ENCODE data around the gene CFAP45.

CFAP45 gene

DNA sequence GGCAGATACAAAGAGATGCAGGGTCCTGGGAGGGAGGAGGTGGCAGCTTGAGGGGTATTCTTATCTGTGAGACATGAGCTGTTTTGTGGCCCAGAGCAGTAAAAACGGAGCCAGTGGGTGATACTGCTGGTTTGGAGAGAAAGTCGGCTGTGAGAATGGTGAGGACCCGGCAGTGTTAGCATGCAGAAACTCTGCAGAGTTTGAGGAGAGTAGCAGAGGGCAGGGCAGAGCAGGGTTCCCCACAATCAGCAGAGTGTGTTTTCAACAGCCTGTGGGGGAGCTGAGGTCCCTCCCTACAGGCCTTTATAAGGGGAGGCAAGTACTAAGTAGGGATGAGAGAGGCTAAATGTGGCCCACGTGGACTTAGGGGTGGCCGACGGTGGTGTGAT is 72.9 kb downstream of the CFAP45 start:
- DNase-seq (ENCODE audit: low spot score) = no peak

DNA sequence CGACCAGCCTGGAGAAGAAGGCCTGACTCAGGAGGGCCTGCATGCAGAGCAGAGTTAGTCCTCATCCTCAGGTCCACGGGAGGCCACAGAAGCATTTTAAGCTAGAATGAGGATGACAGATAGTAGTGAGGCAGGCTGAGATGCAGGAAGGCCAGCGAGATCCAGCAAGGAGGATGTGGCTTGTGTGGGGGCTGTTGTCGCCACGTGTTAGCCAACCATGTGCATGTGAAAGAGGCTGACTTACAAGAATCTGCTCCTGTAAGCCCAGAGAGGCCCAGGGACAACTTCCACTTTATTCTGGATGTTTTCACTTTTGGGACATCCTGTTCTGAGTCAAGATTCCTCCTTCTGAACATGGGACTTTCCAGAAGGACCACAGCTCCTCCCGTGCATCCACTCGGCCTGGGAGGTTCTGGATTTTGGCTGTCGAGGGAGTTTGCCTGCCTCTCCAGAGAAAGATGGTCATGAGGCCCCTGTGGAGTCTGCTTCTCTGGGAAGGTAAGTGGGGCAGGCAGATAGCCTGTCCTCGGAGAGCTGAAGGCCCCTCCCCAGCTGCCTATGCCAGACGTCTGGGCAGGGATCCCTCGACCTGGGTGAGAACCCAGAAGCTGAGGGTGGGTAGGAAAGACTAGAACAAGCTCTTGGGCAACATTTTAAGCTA is 73.4 kb downstream of the CFAP45 start, which contains the start of gene SLAMF8:
Gene SLAMF8, plus strand, starts transcription at position 433 of the 661 bp plus-strand sequence. Its CDS starts 26 bp downstream, at position 459.
- no peak for DNase-seq (ENCODE audit: low spot score)

DNA sequence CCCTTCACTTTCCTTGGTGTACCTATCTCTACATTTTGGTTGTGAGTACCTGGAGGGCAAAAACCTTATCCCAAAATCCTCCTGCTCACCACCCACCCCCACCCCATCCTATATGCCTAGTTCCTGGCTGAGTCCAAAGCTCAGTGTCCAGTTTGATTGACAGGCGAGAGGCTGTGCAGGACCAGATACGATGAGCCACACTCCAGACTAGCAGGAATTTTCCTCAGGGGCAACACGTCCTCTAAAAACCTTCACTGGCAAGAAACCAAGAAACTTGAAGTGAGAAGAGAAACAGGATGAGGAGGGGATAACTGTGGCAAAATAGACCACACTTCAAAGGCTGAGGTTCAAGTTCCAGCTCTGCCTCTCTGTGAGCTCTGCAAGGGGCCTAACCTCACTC is 74.4 kb downstream of the CFAP45 start:
- no peak for DNase-seq (ENCODE audit: low spot score)

GRCh38 chr1:159823406-159823805 is 76.6 kb downstream of the CFAP45 start:
- DNase-seq (ENCODE audit: low spot score) = no peak
